GM21576 (cell line): Measurements from ENCODE around the gene DEK.
"Not testable (repeated sequence)": the region's sequence is repeated elsewhere in the genome, so short reads cannot be mapped to it uniquely, and the experiment has no call there.

Experiments used
- ATAC-seq: cut with Tn5 transposase; IDR thresholded peaks from one replicate; pipeline ENCODE4 v1.9.1; 2021; ENCODE audit warnings: mild to moderate bottlenecking, moderate library complexity; ENCODE audit not compliant: unreplicated experiment

DEK gene

GRCh38 chr6:18207949-18208348 is 56.4 kb downstream of the DEK start:
- no peak for ATAC-seq

DNA sequence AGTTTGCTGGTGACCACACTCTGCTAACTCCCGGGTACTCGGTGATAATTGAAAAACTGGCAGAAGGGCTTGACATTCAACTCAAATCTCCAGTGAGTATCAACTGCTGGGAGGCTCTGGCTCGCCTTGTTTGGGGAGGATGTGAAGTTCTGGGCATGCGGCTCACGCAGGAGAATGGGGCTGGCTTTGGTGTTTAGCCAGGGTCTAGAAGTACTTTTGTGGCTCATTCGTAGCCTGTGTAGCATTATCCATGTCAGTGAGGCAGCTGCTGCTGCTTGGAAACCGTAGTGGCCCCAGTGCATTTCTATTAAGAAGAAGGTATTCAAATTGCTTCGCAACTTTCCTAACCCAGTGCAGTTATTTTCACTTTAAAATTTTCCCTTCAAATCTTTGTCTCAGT is 56.9 kb downstream of the DEK start:
- no peak for ATAC-seq

DNA sequence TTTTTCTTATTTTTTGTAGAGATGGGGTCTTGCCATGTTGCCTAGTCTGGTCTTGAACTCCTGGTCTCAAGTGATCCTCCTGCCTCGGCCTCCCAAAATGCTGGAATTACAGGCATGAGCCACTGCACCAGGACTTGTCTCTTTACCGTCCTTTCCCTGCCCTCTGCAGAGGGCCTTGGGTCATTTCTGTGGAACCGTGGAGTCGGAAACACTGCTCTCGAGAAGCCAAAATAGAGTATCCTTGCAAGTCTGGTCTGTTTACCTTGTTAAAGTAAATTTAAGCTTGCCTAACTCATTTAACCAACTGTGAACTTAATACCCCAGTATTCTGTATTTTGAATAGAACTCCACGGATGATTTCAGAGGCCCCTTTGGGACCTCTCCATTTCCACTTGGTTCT is 57.7 kb downstream of the DEK start:
- no peak for ATAC-seq

DNA sequence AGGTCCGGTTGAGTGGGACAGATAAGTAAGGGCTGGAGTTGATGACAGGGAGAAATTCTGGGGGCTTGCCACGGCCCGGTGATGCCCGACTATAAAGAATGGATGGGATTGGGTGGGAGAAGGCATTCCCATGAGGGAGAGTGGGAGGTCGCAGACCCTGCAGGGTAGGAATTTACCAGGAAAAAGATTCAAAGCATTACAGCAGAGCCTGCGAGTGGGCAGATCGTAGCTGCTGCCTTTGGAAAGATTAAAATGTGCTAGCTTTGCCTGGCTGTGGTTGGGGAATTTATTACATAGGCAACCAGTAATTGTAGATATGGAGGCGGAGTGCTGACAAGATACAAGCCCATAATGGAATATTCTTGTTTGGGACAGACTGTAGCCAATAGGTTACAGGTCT is 59.6 kb downstream of the DEK start:
- no peak for ATAC-seq

DNA sequence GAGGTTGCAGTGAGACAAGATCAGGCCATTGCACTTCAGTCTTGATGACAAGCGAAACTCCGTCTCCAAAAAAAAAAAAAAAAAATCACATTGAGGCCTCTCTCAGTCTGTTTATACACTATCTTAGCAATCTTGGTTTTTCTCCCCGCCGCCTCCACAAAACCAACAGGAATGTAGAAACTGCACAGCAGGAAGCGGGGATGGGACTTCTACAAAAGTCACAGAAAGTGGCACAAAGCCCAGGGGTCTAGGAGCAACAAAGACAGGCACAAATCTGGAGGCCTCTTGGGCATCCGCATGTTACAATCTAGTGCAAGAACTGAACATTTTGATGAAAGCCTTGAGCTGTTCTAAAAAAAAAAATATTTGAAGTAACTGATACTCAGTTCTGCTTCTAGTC is 60.5 kb downstream of the DEK start:
- no peak for ATAC-seq

DNA sequence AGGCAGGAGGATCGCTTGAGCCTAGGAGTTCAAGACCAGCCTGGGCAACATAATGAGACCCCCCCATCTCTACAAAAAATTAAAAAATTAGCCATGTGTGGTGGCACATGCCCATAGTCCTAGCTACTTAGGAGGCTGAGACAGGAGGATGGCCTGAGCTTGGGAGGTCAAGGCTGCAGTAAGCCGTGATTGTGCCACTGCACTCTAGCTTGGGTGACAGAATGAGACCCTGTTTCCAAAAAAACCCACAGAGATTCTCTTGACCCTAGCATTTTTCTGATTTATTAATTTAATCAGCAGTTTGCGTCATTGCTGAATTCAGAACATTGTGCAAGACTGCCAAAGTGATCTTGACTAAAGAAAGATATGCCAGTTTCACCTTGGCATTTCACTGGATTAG is 72.3 kb downstream of the DEK start:
- no peak for ATAC-seq

- no peak for ATAC-seq
Observed at GRCh38 chr6:18189196-18189595, 75.1 kb downstream of the DEK start.

- no peak for ATAC-seq
Observed at GRCh38 chr6:18187701-18188100, 76.6 kb downstream of the DEK start.

- ATAC-seq: no peak
Observed at GRCh38 chr6:18186540-18187250, 77.6 kb downstream of the DEK start.

GRCh38 chr6:18186033-18186432 is 78.3 kb downstream of the DEK start:
- ATAC-seq: no peak

GRCh38 chr6:18185624-18186023 is 78.7 kb downstream of the DEK start:
- ATAC-seq: no peak

- no peak for ATAC-seq
Observed at GRCh38 chr6:18183766-18184165, 80.6 kb downstream of the DEK start.

GRCh38 chr6:18182568-18182967 is 81.8 kb downstream of the DEK start:
- no peak for ATAC-seq

- ATAC-seq: no peak
Observed at GRCh38 chr6:18179770-18180356, 84.5 kb downstream of the DEK start.

- ATAC-seq: no peak
Observed at GRCh38 chr6:18178960-18179615, 85.2 kb downstream of the DEK start.

DNA sequence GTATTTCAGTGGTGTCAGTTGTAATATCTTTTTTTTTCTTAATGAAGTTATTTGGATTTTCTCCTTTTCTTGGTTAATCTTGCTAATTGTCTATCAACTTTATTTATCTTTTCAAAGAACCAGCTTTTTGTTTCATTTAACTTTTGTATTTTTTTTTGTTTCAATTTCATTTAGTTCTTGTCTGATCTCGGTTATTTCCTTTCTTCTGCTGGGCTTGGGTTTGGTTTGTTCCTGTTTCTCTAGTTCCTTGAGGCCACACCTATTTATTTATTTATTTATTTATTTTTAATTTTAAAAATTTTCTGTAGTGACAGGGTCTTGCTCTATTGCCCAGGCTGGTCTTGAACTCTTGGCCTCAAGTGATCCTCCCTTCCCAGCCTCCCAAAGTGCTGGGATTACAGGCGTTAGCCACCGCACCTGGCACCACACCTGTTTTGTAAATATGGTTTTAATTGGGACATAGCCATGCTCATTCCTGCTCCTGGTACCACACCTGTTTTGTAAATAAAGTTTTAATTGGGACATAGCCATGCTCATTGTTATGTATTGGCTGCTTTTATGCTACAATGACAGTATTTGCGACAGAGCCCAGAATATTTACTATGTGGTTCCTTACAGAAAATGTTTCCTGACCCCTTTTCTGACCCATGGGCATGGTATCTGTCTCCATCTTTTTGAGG is 86.9 kb downstream of the DEK start:
- ATAC-seq: no peak

- ATAC-seq: not testable (repeated sequence)
Observed at GRCh38 chr6:18176198-18176597, 88.1 kb downstream of the DEK start.
